Common myeloid progenitor, CD34-positive (primary cell): ENCODE results near the gene MACC1.
"Not testable (repeated sequence)": the region's sequence is repeated elsewhere in the genome, so short reads cannot be mapped to it uniquely, and the experiment has no call there.

Source experiments
- CTCF ChIA-PET: fragments of 350-600 bp; sonication (Branson Sonifier 250); formaldehyde crosslinking; loops from one replicate; lab custom pipeline; 2021; ENCODE audit warnings: antibody characterized with exemption; lab: Charles Lee
- POLR2A ChIA-PET: fragments of 350-600 bp; sonication (Branson Sonifier 250); formaldehyde crosslinking; loops from one replicate; lab custom pipeline; 2021; ENCODE audit warnings: antibody characterized with exemption; lab: Charles Lee
- DNase-seq, 3 donors: peaks; one replicate each; pipeline versions ENCODE4 v3.0.0 to v3.0.0-alpha.2; 2013
- H3K27ac ChIP-seq, 2 experiments: 1 replicate in 1 of 2; 2 replicates in 1 of 2; pipeline ENCODE4 v1.7.0; 2013; ENCODE audit warnings: inconsistent platforms in 2 of 2, low read length in 2 of 2, mild to moderate bottlenecking in 2 of 2, low read depth in 1 of 2, moderate library complexity in 1 of 2; ENCODE audit not compliant: severe bottlenecking in 2 of 2, insufficient read depth in 1 of 2, poor library complexity in 1 of 2
- H3K27me3 ChIP-seq, 5 experiments: replicated peaks in 2 of 5; 1 replicate in 3 of 5; 2 replicates in 2 of 5; pipeline versions ENCODE4 v1.6.1 to v1.7.0; 2013; ENCODE audit warnings: low read length in 4 of 5, mild to moderate bottlenecking in 2 of 5, moderate library complexity in 2 of 5, inconsistent platforms in 1 of 5; ENCODE audit not compliant: insufficient read depth in 5 of 5, control insufficient read depth in 4 of 5
- H3K36me3 ChIP-seq, 4 experiments: 1 replicate in 2 of 4; 2 replicates in 2 of 4; pipeline versions ENCODE4 v1.6.1 to v1.7.0; 2013; ENCODE audit warnings: low read length in 3 of 4, control low read depth in 1 of 4, mild to moderate bottlenecking in 1 of 4; ENCODE audit not compliant: control insufficient read depth in 4 of 4, insufficient read depth in 4 of 4
- H3K4me1 ChIP-seq, 4 experiments: 1 replicate in 3 of 4; 2 replicates in 1 of 4; pipeline versions ENCODE4 v1.6.1 to v1.7.1; 2013; ENCODE audit warnings: low read length in 3 of 4, mild to moderate bottlenecking in 3 of 4, control low read depth in 1 of 4, inconsistent platforms in 1 of 4, moderate library complexity in 1 of 4; ENCODE audit not compliant: control insufficient read depth in 4 of 4, insufficient read depth in 4 of 4; ENCODE audit errors: control extremely low read depth in 1 of 4
- H3K4me3 ChIP-seq, 7 experiments: 1 replicate in 4 of 7; 2 replicates in 3 of 7; pipeline versions ENCODE4 v1.5.1 to v1.7.0; 2013; ENCODE audit warnings: mild to moderate bottlenecking in 7 of 7, low read length in 6 of 7, moderate library complexity in 6 of 7, inconsistent platforms in 2 of 7, low read depth in 2 of 7, control low read depth in 1 of 7; ENCODE audit not compliant: insufficient read depth in 4 of 7, control insufficient read depth in 1 of 7; ENCODE audit errors: extremely low read depth in 1 of 7
- H3K9me3 ChIP-seq, 5 experiments: 1 replicate in 4 of 5; 2 replicates in 1 of 5; pipeline versions ENCODE4 v1.6.1 to v1.7.1; 2013; ENCODE audit warnings: low read length in 4 of 5, mild to moderate bottlenecking in 2 of 5, inconsistent platforms in 1 of 5, low read depth in 1 of 5, moderate library complexity in 1 of 5; ENCODE audit not compliant: control insufficient read depth in 4 of 5, insufficient read depth in 2 of 5; ENCODE audit errors: control extremely low read depth in 1 of 5
- WGBS: methylation state at CpG from one replicate; pipeline ENCODE4 v1.1.5; 2013; ENCODE audit not compliant: insufficient coverage; 5-methylcytosine and 5-hydroxymethylcytosine counted together

Gene MACC1

DNA sequence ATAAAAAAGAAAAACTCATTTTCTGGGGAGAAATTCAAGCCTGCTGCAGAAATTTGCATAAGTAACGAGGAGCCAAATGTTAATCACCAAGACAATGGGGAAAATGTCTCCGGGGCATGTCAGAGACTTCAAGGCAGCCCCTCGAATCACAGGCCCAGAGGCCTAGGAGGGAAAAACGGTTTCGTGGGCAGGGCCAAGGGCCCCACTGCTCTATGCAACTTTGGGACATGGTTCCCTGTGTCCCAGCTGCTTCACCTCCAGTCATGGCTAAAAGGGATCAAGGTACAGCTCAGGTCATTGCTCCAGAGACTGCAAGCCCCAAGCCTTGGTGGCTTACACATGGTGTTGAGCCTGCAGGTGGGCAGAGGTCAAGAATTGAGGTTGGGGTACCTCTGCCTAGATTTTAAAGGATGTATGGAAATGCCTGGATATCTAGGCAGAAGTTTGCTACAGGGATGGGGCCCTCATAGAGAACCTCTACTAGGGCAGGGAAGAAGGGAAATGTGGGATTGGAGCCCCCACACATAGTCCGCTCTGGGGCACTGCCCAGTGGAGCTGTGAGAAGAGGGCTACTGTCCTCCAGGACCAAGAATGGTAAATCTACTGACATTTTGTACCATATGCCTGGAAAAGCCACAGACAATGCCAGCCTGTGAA, 8.4 kb downstream of the MACC1 start:
- no peak for DNase-seq
- no peaks in the 10 kb centered on the region for H3K27me3 ChIP-seq
- 91% methylated on average over 5 of the region's 6 CpGs for WGBS
- H3K4me1 ChIP-seq, result peaks cover 0 to 2% (median 0%) of the 10 kb centered on the region in 4 experiments
- no peak overlapping the region for H3K4me3 ChIP-seq
- ChIA-PET POLR2A (no interaction called here), CTCF (no interaction called here)
- no peak overlapping the region for H3K27ac ChIP-seq
- H3K36me3 ChIP-seq, result peaks cover 0 to 19% (median 5%) of the 10 kb centered on the region in 4 experiments
- peaks cover 0 to 22% (median 10%) of the 10 kb centered on the region in 5 experiments for H3K9me3 ChIP-seq

DNA sequence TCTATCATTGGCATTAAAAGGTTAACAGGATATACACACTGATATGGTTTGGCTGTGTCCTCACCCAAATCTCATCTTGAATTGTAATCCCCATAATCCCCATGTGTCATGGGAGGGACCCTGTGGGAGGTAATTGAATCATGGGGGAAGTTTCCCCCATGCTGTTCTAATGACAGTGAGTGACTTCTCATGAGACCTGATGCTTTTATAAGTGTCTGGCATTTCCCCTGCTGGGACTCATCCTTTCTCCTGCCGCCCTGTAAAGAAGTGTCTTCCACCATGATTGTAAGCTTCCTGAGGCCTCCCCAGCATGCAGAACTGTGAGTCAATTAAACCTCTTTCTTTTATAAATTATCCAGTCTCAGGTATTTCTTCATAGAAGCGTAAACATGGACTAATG, 9.4 kb downstream of the MACC1 start:
- H3K4me1 ChIP-seq, POLR2A ChIA-PET, DNase-seq, H3K27me3 ChIP-seq, H3K27ac ChIP-seq, H3K4me3 ChIP-seq, CTCF ChIA-PET: not testable (repeated sequence)
- 100% methylated on average over 2 of the region's 2 CpGs for WGBS
- H3K36me3 ChIP-seq, result peaks cover 0 to 17% (median 5%) of the 10 kb centered on the region in 4 experiments
- H3K9me3 ChIP-seq, result peaks cover 0 to 22% (median 10%) of the 10 kb centered on the region in 5 experiments

DNA sequence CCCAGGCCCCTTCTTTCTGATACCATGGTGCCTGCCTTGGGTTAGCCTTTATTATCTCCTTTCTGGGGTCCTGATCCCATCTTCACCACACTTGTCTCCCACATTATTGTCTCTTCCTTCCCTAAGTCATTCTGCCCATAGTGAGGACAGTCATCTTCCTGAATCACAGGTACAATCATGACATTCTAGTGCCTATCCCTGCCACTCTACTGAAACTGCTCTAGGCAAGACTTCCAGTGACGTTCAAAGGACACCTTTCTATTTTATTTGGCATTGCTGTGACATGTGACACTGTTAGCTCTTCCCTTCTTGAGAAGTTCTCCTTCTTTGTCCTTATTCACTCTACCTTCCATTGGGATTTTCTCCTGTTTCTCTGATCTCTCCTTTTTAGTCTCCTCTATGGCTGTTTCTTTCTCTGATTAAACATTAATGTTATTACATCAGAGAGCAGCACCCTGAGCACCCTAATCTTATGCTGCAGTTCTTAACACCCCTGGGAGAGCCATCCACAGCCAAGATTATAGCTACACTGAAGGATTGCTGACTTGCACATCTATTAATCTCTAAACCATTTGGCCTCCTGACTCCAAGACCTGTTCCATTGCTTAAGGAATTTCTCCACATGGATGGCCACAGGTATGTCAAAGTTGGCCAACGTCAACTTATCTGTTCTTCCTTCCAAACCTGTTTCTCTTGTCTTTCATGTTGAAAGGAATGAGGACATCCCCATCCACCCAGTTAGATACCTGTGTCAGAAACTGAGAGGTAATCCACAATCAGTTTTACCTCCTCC, 10.9 kb downstream of the MACC1 start:
- 96% methylated on average over 2 of the region's 2 CpGs for WGBS
- peaks cover 2 to 17% (median 9%) of the 10 kb centered on the region in 4 experiments for H3K4me1 ChIP-seq
- H3K4me3 ChIP-seq, result no peak overlapping the region
- H3K9me3 ChIP-seq, result peaks cover 0 to 22% (median 10%) of the 10 kb centered on the region in 5 experiments
- peaks cover 0 to 14% (median 5%) of the 10 kb centered on the region in 4 experiments for H3K36me3 ChIP-seq
- ChIA-PET POLR2A (no interaction called here), CTCF (interaction anchor here (1.7 kb wide), 1 partner anchor 33 kb away, joined by 3 read pairs; no protein-coding TSS in a partner anchor)
- H3K27me3 ChIP-seq, result no peaks in the 10 kb centered on the region
- H3K27ac ChIP-seq, result no peak overlapping the region
- DNase-seq, result no peak

DNA sequence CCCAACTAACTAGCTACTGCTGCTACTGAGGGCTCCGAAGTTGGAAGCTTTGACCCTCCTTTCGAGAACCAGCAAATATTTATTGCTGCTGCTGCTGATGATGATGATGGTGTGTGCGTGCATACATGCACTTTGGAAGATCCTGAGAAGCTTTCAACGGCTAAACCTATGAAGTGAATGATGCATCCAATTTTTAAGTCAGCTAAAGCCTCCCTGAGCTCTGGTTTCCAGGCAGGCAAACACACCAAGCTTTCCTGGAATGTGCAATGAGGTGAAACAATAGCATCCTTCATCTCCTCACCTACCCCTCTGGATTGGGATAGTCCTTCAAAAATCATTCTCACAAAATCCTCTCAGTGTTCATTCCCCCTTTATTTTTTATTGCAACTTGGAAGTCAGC, 13.9 kb downstream of the MACC1 start:
- peaks cover 0 to 3% (median 0%) of the 10 kb centered on the region in 5 experiments for H3K9me3 ChIP-seq
- POLR2A ChIA-PET, result no interaction called here
- 100% methylated on average over 4 of the region's 4 CpGs for WGBS
- no peak for DNase-seq
- H3K36me3 ChIP-seq, result peaks cover 0 to 2% (median 0%) of the 10 kb centered on the region in 4 experiments
- H3K4me3 ChIP-seq, result no peak overlapping the region
- CTCF ChIA-PET, result interaction anchor here (0.7 to 2.1 kb wide), 7 partner anchors 9 to 21 kb away, joined by 3 to 13 read pairs (median 5); partner anchors contain the start of gene MACC1
- no peak overlapping the region for H3K27ac ChIP-seq
- H3K27me3 ChIP-seq, result no peaks in the 10 kb centered on the region
- peaks cover 24 to 45% (median 35%) of the 10 kb centered on the region in 4 experiments for H3K4me1 ChIP-seq

DNA sequence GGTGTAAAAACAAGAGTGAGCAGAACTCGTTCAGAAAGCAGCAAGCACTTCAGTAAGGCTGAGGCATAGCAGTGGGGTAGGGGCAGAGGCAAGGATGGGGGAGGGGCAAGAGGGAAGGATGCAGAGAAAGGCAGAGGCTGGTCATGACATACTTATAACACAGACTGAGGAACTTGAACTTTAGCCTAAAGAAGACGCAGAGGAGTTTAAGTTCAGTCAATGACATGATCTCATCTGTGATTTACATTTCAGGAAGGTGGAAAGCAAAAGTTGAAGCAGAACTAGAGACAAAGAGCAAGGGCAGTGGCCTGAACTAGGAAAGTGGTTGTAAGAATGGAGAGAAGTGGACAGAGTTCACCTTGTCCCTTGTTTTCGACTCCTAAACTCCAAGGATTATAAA, 15.8 kb downstream of the MACC1 start:
- Histone ChIP-seq H3K9me3 (no peaks in the 10 kb centered on the region), H3K27me3 (no peaks in the 10 kb centered on the region), H3K4me1 (peaks cover 30 to 55% (median 42%) of the 10 kb centered on the region in 4 experiments), H3K4me3 (peak overlapping the region in 2 of 7 experiments; percentile 4 to 40), H3K36me3 (no peaks in the 10 kb centered on the region), H3K27ac (peak overlapping the region; percentile 34 to 75)
- CTCF ChIA-PET, result interaction anchor here (0.8 to 1.2 kb wide), 2 partner anchors 12 to 18 kb away, joined by 3 to 5 read pairs; no protein-coding TSS in a partner anchor
- DNase-seq, result peak in 2 of 3 donors; percentile 69 to 75
- POLR2A ChIA-PET, result interaction anchor here (0.9 kb wide), 1 partner anchor 18 kb away, joined by 4 read pairs; no protein-coding TSS in a partner anchor
- WGBS, result 4% methylated on average over 2 of the region's 3 CpGs

DNA sequence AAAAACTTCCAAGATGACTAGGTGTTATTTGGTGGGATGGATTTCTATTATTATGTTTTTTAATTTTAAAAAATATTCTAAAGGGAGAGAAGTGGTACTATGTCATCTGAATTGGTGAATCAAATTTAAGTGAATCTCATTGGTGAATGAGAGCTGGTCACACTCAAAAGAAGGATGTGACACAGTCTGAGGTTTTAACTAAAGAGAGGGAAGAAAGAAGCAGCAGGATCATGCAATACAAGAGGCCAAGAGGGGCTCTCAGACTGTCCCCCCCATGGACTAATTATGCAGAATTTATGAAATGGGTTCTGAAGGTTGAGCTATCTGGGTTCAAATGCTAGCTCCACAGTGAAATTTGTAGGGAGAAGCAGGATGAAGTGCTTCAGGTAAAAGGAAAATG, 16.2 kb downstream of the MACC1 start:
- H3K36me3 ChIP-seq, result no peaks in the 10 kb centered on the region
- peak in 2 of 3 donors; percentile 58 to 73 for DNase-seq
- H3K27ac ChIP-seq, result peak overlapping the region; percentile 34 to 75
- H3K4me1 ChIP-seq, result peaks cover 30 to 55% (median 42%) of the 10 kb centered on the region in 4 experiments
- POLR2A ChIA-PET, result interaction anchor here (0.5 to 0.9 kb wide), 2 partner anchors 19 to 1743 kb away, joined by 4 to 7 read pairs; no protein-coding TSS in a partner anchor
- H3K9me3 ChIP-seq, result no peaks in the 10 kb centered on the region
- H3K27me3 ChIP-seq, result no peaks in the 10 kb centered on the region
- H3K4me3 ChIP-seq, result peak overlapping the region in 2 of 7 experiments; percentile 4 to 40
- CTCF ChIA-PET, result interaction anchor here (0.8 to 1.2 kb wide), 2 partner anchors 12 to 18 kb away, joined by 3 to 5 read pairs; no protein-coding TSS in a partner anchor
